Mesenchymal stem cell (in vitro differentiated cells and primary cell): Measurements from ENCODE around the gene GLCE.

Source experiments
- DNase-seq: peaks from one replicate; pipeline ENCODE4 v3.0.0-alpha.2; 2013
- H2AFZ ChIP-seq: one replicate; pipeline ENCODE4 v1.6.1; 2013; ENCODE audit warnings: low read depth, mild to moderate bottlenecking, control low read depth, inconsistent platforms, low read length, moderate library complexity
- H2AK5ac ChIP-seq: 2 replicates; pipeline ENCODE4 v1.6.1; 2013; ENCODE audit warnings: low read length, moderate library complexity, mild to moderate bottlenecking, inconsistent platforms; ENCODE audit not compliant: severe bottlenecking
- H2BK120ac ChIP-seq: one replicate; pipeline ENCODE4 v1.6.1; 2013; ENCODE audit warnings: low read depth, mild to moderate bottlenecking, inconsistent platforms, low read length, moderate library complexity
- H2BK12ac ChIP-seq, 2 experiments: one replicate each; pipeline ENCODE4 v1.6.1; 2013; ENCODE audit warnings: inconsistent platforms in 2 of 2, low read length in 2 of 2, mild to moderate bottlenecking in 2 of 2, moderate library complexity in 2 of 2, control low read depth in 1 of 2
- H2BK15ac ChIP-seq: one replicate; pipeline ENCODE4 v1.6.1; 2013; ENCODE audit warnings: mild to moderate bottlenecking, low read depth, inconsistent platforms; ENCODE audit not compliant: poor library complexity, severe bottlenecking
- H2BK5ac ChIP-seq: 2 replicates; pipeline ENCODE4 v1.6.1; 2013; ENCODE audit warnings: low read depth, mild to moderate bottlenecking, low read length, control low read depth, inconsistent platforms; ENCODE audit not compliant: poor library complexity, severe bottlenecking
- H3K14ac ChIP-seq, 2 experiments: one replicate each; pipeline ENCODE4 v1.6.1; 2013; ENCODE audit warnings: inconsistent platforms in 2 of 2, low read length in 2 of 2, control low read depth in 1 of 2, mild to moderate bottlenecking in 1 of 2, moderate library complexity in 1 of 2
- H3K18ac ChIP-seq, 2 experiments: one replicate each; pipeline ENCODE4 v1.6.1; 2013; ENCODE audit warnings: inconsistent platforms in 2 of 2, low read length in 2 of 2, control low read depth in 1 of 2, low read depth in 1 of 2, mild to moderate bottlenecking in 1 of 2
- H3K23ac ChIP-seq, 2 experiments: one replicate each; pipeline ENCODE4 v1.6.1; 2013; ENCODE audit warnings: inconsistent platforms in 2 of 2, low read length in 2 of 2, mild to moderate bottlenecking in 2 of 2, moderate library complexity in 2 of 2, control low read depth in 1 of 2
- H3K27ac ChIP-seq: 2 replicates; pipeline ENCODE4 v1.5.1; 2013; ENCODE audit warnings: mild to moderate bottlenecking, moderate library complexity, low read length, control low read depth, inconsistent platforms; ENCODE audit not compliant: poor library complexity, severe bottlenecking
- H3K27me3 ChIP-seq, 2 experiments: 2 replicates each; pipeline versions ENCODE4 v1.6.1 to v1.7.0; 2013; ENCODE audit warnings: low read length in 2 of 2, mild to moderate bottlenecking in 2 of 2, moderate library complexity in 2 of 2, control low read depth in 1 of 2, inconsistent platforms in 1 of 2; ENCODE audit not compliant: control insufficient read depth in 1 of 2, insufficient read depth in 1 of 2
- H3K36me3 ChIP-seq, 2 experiments: 2 replicates each; pipeline versions ENCODE4 v1.6.1 to v1.7.0; 2013; ENCODE audit warnings: low read length in 2 of 2, control low read depth in 1 of 2, inconsistent platforms in 1 of 2, low read depth in 1 of 2, mild to moderate bottlenecking in 1 of 2; ENCODE audit not compliant: insufficient read depth in 2 of 2, control insufficient read depth in 1 of 2
- H3K4ac ChIP-seq, 2 experiments: one replicate each; pipeline ENCODE4 v1.6.1; 2013; ENCODE audit warnings: inconsistent platforms in 2 of 2, low read length in 2 of 2, mild to moderate bottlenecking in 2 of 2, moderate library complexity in 2 of 2, control low read depth in 1 of 2, low read depth in 1 of 2
- H3K4me1 ChIP-seq: 2 replicates; pipeline ENCODE4 v1.6.1; 2013; ENCODE audit warnings: low read depth, low read length, control low read depth; ENCODE audit not compliant: control insufficient read depth, insufficient read depth
- H3K4me2 ChIP-seq: 2 replicates; pipeline ENCODE4 v1.6.1; 2013; ENCODE audit warnings: low read length, mild to moderate bottlenecking, inconsistent platforms; ENCODE audit not compliant: poor library complexity, severe bottlenecking
- H3K4me3 ChIP-seq, 2 experiments: 2 replicates each; pipeline versions ENCODE4 v1.5.1 to v1.7.0; 2013; ENCODE audit warnings: low read length in 2 of 2, mild to moderate bottlenecking in 2 of 2, control low read depth in 1 of 2, low read depth in 1 of 2; ENCODE audit not compliant: insufficient read depth in 1 of 2
- H3K79me1 ChIP-seq: replicated peaks from 2 replicates; pipeline ENCODE4 v1.6.1; 2013; ENCODE audit warnings: mild to moderate bottlenecking, control low read depth, low read length, inconsistent platforms; ENCODE audit not compliant: poor library complexity, severe bottlenecking
- H3K9ac ChIP-seq: 2 replicates; pipeline ENCODE4 v1.7.0; 2013; ENCODE audit warnings: mild to moderate bottlenecking, low read length, moderate library complexity
- H3K9me3 ChIP-seq: 2 replicates; pipeline ENCODE4 v1.7.0; 2013; ENCODE audit warnings: mild to moderate bottlenecking, low read length; ENCODE audit not compliant: control insufficient read depth
- H4K8ac ChIP-seq: one replicate; pipeline ENCODE4 v1.6.1; 2013; ENCODE audit warnings: inconsistent platforms, mild to moderate bottlenecking, low read length, moderate library complexity
- H4K91ac ChIP-seq: one replicate; pipeline ENCODE4 v1.6.1; 2013; ENCODE audit warnings: mild to moderate bottlenecking, low read length, inconsistent platforms
- WGBS: methylation state at CpG from one replicate; pipeline ENCODE4 v1.1.7; 2013; ENCODE audit warnings: mixed read lengths; 5-methylcytosine and 5-hydroxymethylcytosine counted together

The GLCE gene

GRCh38 chr15:69189157-69189556 lies 28.7 kb downstream of the GLCE start:
- H2AFZ ChIP-seq, result no peak overlapping the region
- no peak overlapping the region for H3K4me2 ChIP-seq
- H3K9me3 ChIP-seq, result peaks cover 5% of the 10 kb centered on the region
- H3K4me3 ChIP-seq, result no peak overlapping the region
- H3K4me1 ChIP-seq, result peaks cover 1% of the 10 kb centered on the region
- H4K8ac ChIP-seq, result no peak overlapping the region
- no peaks in the 10 kb centered on the region for H3K27me3 ChIP-seq
- H2BK12ac ChIP-seq, result no peak overlapping the region
- no peak overlapping the region for H3K18ac ChIP-seq
- DNase-seq, result no peak
- H2BK5ac ChIP-seq, result no peak overlapping the region
- H3K4ac ChIP-seq, result no peak overlapping the region
- no peak overlapping the region for H2BK15ac ChIP-seq
- H4K91ac ChIP-seq, result no peak overlapping the region
- peaks cover 15% of the 10 kb centered on the region for H3K79me1 ChIP-seq
- no peaks in the 10 kb centered on the region for H3K36me3 ChIP-seq
- no peak overlapping the region for H2BK120ac ChIP-seq
- WGBS, result 98% methylated on average over 6 of the region's 6 CpGs
- H3K23ac ChIP-seq, result no peak overlapping the region
- H3K9ac ChIP-seq, result no peak overlapping the region
- H3K27ac ChIP-seq, result no peak overlapping the region
- no peak overlapping the region for H2AK5ac ChIP-seq
- H3K14ac ChIP-seq, result no peak overlapping the region

- H3K4ac ChIP-seq, result no peak overlapping the region
- H3K14ac ChIP-seq, result no peak overlapping the region
- peaks cover 5% of the 10 kb centered on the region for H3K9me3 ChIP-seq
- no peak overlapping the region for H2BK5ac ChIP-seq
- peaks cover 12% of the 10 kb centered on the region for H3K79me1 ChIP-seq
- H3K27me3 ChIP-seq, result no peaks in the 10 kb centered on the region
- H3K36me3 ChIP-seq, result no peaks in the 10 kb centered on the region
- H4K8ac ChIP-seq, result no peak overlapping the region
- no peak overlapping the region for H3K18ac ChIP-seq
- no peak overlapping the region for H3K4me3 ChIP-seq
- H2BK15ac ChIP-seq, result no peak overlapping the region
- H2BK12ac ChIP-seq, result no peak overlapping the region
- no peak overlapping the region for H2BK120ac ChIP-seq
- peaks cover 1% of the 10 kb centered on the region for H3K4me1 ChIP-seq
- no peak overlapping the region for H3K23ac ChIP-seq
- no peak overlapping the region for H3K27ac ChIP-seq
- no peak overlapping the region for H3K4me2 ChIP-seq
- no peak overlapping the region for H4K91ac ChIP-seq
- no peak overlapping the region for H2AFZ ChIP-seq
- H3K9ac ChIP-seq, result no peak overlapping the region
- DNase-seq, result no peak
- H2AK5ac ChIP-seq, result no peak overlapping the region
Measured at GRCh38 chr15:69190091-69190490, 29.7 kb downstream of the GLCE start.

- no peak overlapping the region for H3K18ac ChIP-seq
Measured at GRCh38 chr15:69190504-69190903, 30.1 kb downstream of the GLCE start.

GRCh38 chr15:69194025-69194827 lies 33.8 kb downstream of the GLCE start:
- no peak overlapping the region for H2BK5ac ChIP-seq
- H2BK12ac ChIP-seq, result peak overlapping the region in 1 of 2 experiments; percentile 61
- peaks cover 1% of the 10 kb centered on the region for H3K4me1 ChIP-seq
- no peak overlapping the region for H3K23ac ChIP-seq
- no peak overlapping the region for H4K8ac ChIP-seq
- H3K4me3 ChIP-seq, result no peak overlapping the region
- H4K91ac ChIP-seq, result no peak overlapping the region
- H3K27ac ChIP-seq, result no peak overlapping the region
- H2AK5ac ChIP-seq, result no peak overlapping the region
- peaks cover 5% of the 10 kb centered on the region for H3K9me3 ChIP-seq
- no peak overlapping the region for H3K14ac ChIP-seq
- H3K79me1 ChIP-seq, result peaks cover 10% of the 10 kb centered on the region
- H2AFZ ChIP-seq, result no peak overlapping the region
- H3K27me3 ChIP-seq, result no peaks in the 10 kb centered on the region
- H2BK120ac ChIP-seq, result no peak overlapping the region
- H3K4ac ChIP-seq, result no peak overlapping the region
- WGBS, result 45% methylated on average over 2 of the region's 2 CpGs
- H3K9ac ChIP-seq, result peak overlapping the region; percentile 1
- H3K36me3 ChIP-seq, result peaks cover 0 to 9% of the 10 kb centered on the region in 2 experiments
- H3K4me2 ChIP-seq, result no peak overlapping the region
- DNase-seq, result peak; percentile 56
- no peak overlapping the region for H2BK15ac ChIP-seq
- H3K18ac ChIP-seq, result no peak overlapping the region

More at GRCh38 chr15:69190504-69190903, 30.1 kb downstream of the GLCE start:
- Histone ChIP-seq H3K36me3 (no peaks in the 10 kb centered on the region), H2AK5ac (no peak overlapping the region), H2BK12ac (no peak overlapping the region), H3K4me1 (peaks cover 1% of the 10 kb centered on the region), H3K9me3 (peaks cover 5% of the 10 kb centered on the region), H3K23ac (no peak overlapping the region), H4K8ac (no peak overlapping the region), H3K14ac (no peak overlapping the region), H3K9ac (no peak overlapping the region), H2BK5ac (peak overlapping the region; percentile 73), H3K4me2 (no peak overlapping the region), H2BK15ac (no peak overlapping the region), H4K91ac (no peak overlapping the region), H3K27me3 (no peaks in the 10 kb centered on the region), H3K4ac (no peak overlapping the region), H2AFZ (no peak overlapping the region), H3K4me3 (no peak overlapping the region), H3K79me1 (peaks cover 12% of the 10 kb centered on the region), H3K27ac (no peak overlapping the region), H2BK120ac (no peak overlapping the region)
- DNase-seq, result no peak
